Trophoblast cell (in vitro differentiated cells and primary cell): ENCODE data around the gene APOL4. TPM values are rescaled to one million over a fixed set of nuclear protein-coding genes. Genes with fewer than 3 reads are reported as not detected.
"Not testable (repeated sequence)": the region's sequence is repeated elsewhere in the genome, so short reads cannot be mapped to it uniquely, and the experiment has no call there.

Experiments
- DNase-seq, 2 donors: peaks; one replicate each; pipeline ENCODE4 v3.0.0-alpha.2; 2016
- H2AFZ ChIP-seq: 2 replicates; pipeline ENCODE4 v1.6.1; 2013; ENCODE audit warnings: low read length, moderate library complexity, mild to moderate bottlenecking; ENCODE audit not compliant: insufficient read depth, poor library complexity
- H2AK5ac ChIP-seq: 2 replicates; pipeline ENCODE4 v1.6.1; 2013; ENCODE audit warnings: mild to moderate bottlenecking, low read length
- H2BK120ac ChIP-seq: 2 replicates; pipeline ENCODE4 v1.6.1; 2013; ENCODE audit warnings: low read length, mild to moderate bottlenecking, moderate library complexity; ENCODE audit not compliant: insufficient read depth, poor library complexity
- H2BK12ac ChIP-seq: 2 replicates; pipeline ENCODE4 v1.6.1; 2013; ENCODE audit warnings: mild to moderate bottlenecking, low read length, moderate library complexity
- H2BK5ac ChIP-seq: 2 replicates; pipeline ENCODE4 v1.6.1; 2013; ENCODE audit warnings: low read length, low read depth, moderate library complexity, mild to moderate bottlenecking; ENCODE audit not compliant: poor library complexity
- H3K14ac ChIP-seq: 2 replicates; pipeline ENCODE4 v1.6.1; 2013; ENCODE audit warnings: mild to moderate bottlenecking, low read length
- H3K18ac ChIP-seq: 2 replicates; pipeline ENCODE4 v1.6.1; 2013; ENCODE audit warnings: mild to moderate bottlenecking, low read length
- H3K23ac ChIP-seq: 2 replicates; pipeline ENCODE4 v1.6.1; 2013; ENCODE audit warnings: low read length
- H3K27ac ChIP-seq: 2 replicates; pipeline ENCODE4 v1.5.1; 2013; ENCODE audit warnings: low read depth, mild to moderate bottlenecking, inconsistent platforms, low read length, moderate library complexity
- H3K27me3 ChIP-seq: 2 replicates; pipeline ENCODE4 v1.6.1; 2013; ENCODE audit warnings: inconsistent platforms, mild to moderate bottlenecking, low read length, moderate library complexity; ENCODE audit not compliant: insufficient read depth
- H3K36me3 ChIP-seq, 2 experiments: 1 replicate in 1 of 2; 2 replicates in 1 of 2; pipeline ENCODE4 v1.6.1; 2013; ENCODE audit warnings: low read length in 2 of 2, mild to moderate bottlenecking in 2 of 2, moderate library complexity in 1 of 2; ENCODE audit not compliant: insufficient read depth in 2 of 2, control insufficient read depth in 1 of 2
- H3K4ac ChIP-seq: 2 replicates; pipeline ENCODE4 v1.6.1; 2013; ENCODE audit warnings: low read depth, mild to moderate bottlenecking, low read length, moderate library complexity
- H3K4me1 ChIP-seq, 2 experiments: 1 replicate in 1 of 2; 2 replicates in 1 of 2; pipeline ENCODE4 v1.6.1; 2013; ENCODE audit warnings: low read length in 2 of 2, mild to moderate bottlenecking in 2 of 2, moderate library complexity in 1 of 2; ENCODE audit not compliant: insufficient read depth in 2 of 2, control insufficient read depth in 1 of 2
- H3K4me2 ChIP-seq: 2 replicates; pipeline ENCODE4 v1.6.1; 2013; ENCODE audit warnings: inconsistent platforms, mild to moderate bottlenecking, low read length, moderate library complexity
- H3K4me3 ChIP-seq: 2 replicates; pipeline ENCODE4 v1.5.1; 2013; ENCODE audit warnings: mild to moderate bottlenecking, low read depth, low read length, inconsistent platforms
- H3K79me1 ChIP-seq: one replicate; pipeline ENCODE4 v1.6.1; 2013; ENCODE audit warnings: low read length
- H3K79me2 ChIP-seq: 2 replicates; pipeline ENCODE4 v1.6.1; 2013; ENCODE audit warnings: low read length, mild to moderate bottlenecking; ENCODE audit not compliant: control insufficient read depth, insufficient read depth, poor library complexity
- H3K9ac ChIP-seq: 2 replicates; pipeline ENCODE4 v1.6.1; 2013; ENCODE audit warnings: mild to moderate bottlenecking, low read length
- H3K9me3 ChIP-seq: 2 replicates; pipeline ENCODE4 v1.6.1; 2013; ENCODE audit warnings: low read depth, mild to moderate bottlenecking, control low read depth, inconsistent platforms, low read length; ENCODE audit not compliant: insufficient read depth
- H4K12ac ChIP-seq: 2 replicates; pipeline ENCODE4 v1.6.1; 2013; ENCODE audit warnings: low read depth, mild to moderate bottlenecking, low read length, moderate library complexity
- H4K8ac ChIP-seq: 2 replicates; pipeline ENCODE4 v1.6.1; 2013; ENCODE audit warnings: low read depth, mild to moderate bottlenecking, low read length, moderate library complexity
- H4K91ac ChIP-seq: one replicate; pipeline ENCODE4 v1.6.1; 2013; ENCODE audit warnings: low read depth, mild to moderate bottlenecking, low read length, moderate library complexity
- WGBS: extraction: QIAGEN DNeasy Blood & Tissue Kit; methylation state at CpG from one replicate; pipeline ENCODE4 v1.1.7; 2013; ENCODE audit warnings: missing lambda C conversion rate; ENCODE audit not compliant: insufficient read length, insufficient coverage; ENCODE audit errors: extremely low coverage; 5-methylcytosine and 5-hydroxymethylcytosine counted together
- polyA plus RNA-seq: library from polyadenylated mRNA; stranded (reverse); fragments of 200-250 nt; gene quantifications from 2 replicates; pipeline ENCODE4 v1.2.3, GENCODE V29; 2013

Gene APOL4, protein sequence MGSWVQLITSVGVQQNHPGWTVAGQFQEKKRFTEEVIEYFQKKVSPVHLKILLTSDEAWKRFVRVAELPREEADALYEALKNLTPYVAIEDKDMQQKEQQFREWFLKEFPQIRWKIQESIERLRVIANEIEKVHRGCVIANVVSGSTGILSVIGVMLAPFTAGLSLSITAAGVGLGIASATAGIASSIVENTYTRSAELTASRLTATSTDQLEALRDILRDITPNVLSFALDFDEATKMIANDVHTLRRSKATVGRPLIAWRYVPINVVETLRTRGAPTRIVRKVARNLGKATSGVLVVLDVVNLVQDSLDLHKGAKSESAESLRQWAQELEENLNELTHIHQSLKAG
- polyA plus RNA-seq: 0.39 and 0.45 TPM in 2 replicates

DNA sequence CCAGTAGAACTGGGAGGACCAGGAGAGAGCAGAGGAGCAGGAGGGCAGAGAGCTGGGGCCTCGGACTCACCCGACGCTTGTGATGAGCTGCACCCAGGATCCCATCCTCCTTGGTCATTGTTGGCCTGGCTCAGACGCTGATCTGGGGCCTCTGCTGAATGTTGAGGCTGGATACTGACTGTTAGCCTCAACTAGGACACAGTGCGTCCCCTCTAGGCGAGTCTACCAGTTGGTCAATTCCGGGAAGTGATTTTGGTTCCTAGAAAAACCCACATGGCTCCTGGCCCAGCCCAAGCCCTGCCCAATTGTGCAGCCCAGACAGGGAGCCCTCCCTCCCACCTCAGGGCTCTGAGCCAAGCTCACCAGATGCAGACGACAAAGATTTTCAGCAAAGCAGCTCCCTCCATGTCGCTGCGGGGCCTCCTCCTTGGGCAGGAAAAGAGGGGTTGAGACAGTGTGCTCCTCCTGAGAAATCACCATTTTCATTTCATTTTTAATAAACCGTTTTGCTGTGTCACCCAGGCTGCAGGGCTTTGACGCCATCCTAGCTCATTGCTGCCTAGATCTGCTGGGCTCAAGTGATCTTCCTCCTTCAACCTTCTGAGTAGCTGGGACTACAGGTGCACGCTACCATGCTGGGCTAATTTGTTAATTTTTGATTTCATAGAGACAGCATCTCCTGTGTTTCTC is at the start of gene APOL4:
Gene APOL4, minus strand, starts transcription at position 180 of the 690 bp plus-strand sequence. Its CDS starts 75 bp downstream, at position 105.
- H3K23ac ChIP-seq: no peak within 1 kb of the TSS
- no peaks in the 10 kb centered on the region for H3K27me3 ChIP-seq
- no CpG with 5 or more reads among the region's 13 CpGs for WGBS
- no peaks in the 10 kb centered on the region for H3K79me2 ChIP-seq
- H2BK12ac ChIP-seq: no peak within 1 kb of the TSS
- H3K18ac ChIP-seq: no peak within 1 kb of the TSS
- no peaks in the 10 kb centered on the region for H3K36me3 ChIP-seq
- no peak within 1 kb of the TSS for H3K4me3 ChIP-seq
- H2BK5ac ChIP-seq: no peak within 1 kb of the TSS
- H4K12ac ChIP-seq: no peak within 1 kb of the TSS
- peaks cover 7 to 12% of the 10 kb centered on the region in 2 experiments for H3K4me1 ChIP-seq
- no peak within 1 kb of the TSS for H3K9ac ChIP-seq
- no peak within 1 kb of the TSS for H4K91ac ChIP-seq
- H3K79me1 ChIP-seq: no peaks in the 10 kb centered on the region
- H3K4me2 ChIP-seq: no peak within 1 kb of the TSS
- H2AFZ ChIP-seq: no peak within 1 kb of the TSS
- no peak within 1 kb of the TSS for H3K27ac ChIP-seq
- DNase-seq: no peak
- H4K8ac ChIP-seq: no peak within 1 kb of the TSS
- H3K14ac ChIP-seq: no peak within 1 kb of the TSS
- H3K9me3 ChIP-seq: no peaks in the 10 kb centered on the region
- H3K4ac ChIP-seq: no peak within 1 kb of the TSS
- H2AK5ac ChIP-seq: no peak within 1 kb of the TSS
- H2BK120ac ChIP-seq: no peak within 1 kb of the TSS

DNA sequence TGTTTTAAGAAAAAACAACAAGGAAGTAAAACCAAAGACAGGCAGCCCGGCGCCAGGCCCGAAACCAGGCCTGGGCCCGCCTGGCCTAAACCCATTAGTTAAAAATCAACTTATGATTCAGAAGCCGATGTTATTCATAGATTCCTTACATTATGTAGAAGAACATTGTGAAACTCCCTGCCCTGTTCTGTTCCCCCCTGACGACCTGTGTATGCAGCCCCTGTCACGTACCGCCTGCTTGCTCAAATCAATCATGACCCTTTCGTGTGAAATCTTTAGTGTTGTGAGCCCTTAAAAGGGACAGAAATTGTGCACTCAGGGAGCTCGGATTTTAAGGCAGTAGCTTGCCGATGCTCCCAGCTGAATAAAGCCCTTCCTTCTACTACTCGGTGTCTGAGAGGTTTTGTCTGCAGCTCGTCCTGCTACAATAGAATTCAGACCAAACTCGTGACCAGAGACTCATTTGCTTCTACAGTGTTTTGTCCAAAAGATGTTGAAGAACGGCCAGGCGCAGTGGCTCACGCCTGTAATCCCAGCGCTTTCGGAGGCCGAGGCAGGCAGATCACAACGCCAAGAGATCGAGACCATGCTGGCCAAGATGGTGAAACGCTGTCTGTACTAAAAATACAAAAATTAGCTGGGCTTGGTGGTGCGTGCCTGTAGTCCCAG is 48.8 kb upstream of the APOL4 start:
- H4K8ac ChIP-seq, H3K27ac ChIP-seq, H3K4me1 ChIP-seq, H3K9ac ChIP-seq, H3K36me3 ChIP-seq, H3K4ac ChIP-seq, H4K12ac ChIP-seq, H3K14ac ChIP-seq, H3K79me1 ChIP-seq, H3K9me3 ChIP-seq, H3K4me2 ChIP-seq, H3K79me2 ChIP-seq, H2BK5ac ChIP-seq, H3K27me3 ChIP-seq, H2BK12ac ChIP-seq, H2AFZ ChIP-seq, H2AK5ac ChIP-seq, H2BK120ac ChIP-seq, DNase-seq, H3K18ac ChIP-seq, H4K91ac ChIP-seq, H3K23ac ChIP-seq, H3K4me3 ChIP-seq: not testable (repeated sequence)
- WGBS: no CpG with 5 or more reads among the region's 24 CpGs

DNA sequence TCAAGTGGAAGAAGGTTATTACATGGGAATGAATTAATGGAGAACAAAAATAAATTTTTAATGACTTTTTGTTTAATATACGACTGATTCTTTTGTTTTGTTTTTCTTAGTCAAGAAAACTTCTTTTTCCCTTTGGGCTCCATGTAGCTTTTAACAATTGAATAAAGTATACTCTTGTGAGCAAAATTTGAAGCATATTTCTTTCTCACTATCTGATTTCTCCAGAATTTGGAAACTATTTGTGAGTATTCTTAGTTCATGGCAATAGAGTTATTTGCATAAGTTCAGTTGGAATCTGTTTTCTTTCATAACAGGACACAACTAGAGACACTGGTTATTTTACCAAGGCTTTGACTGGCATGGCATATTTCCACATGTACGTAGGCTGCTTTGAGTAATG is 47.6 kb upstream of the APOL4 start:
- peaks cover 5% of the 10 kb centered on the region for H3K9me3 ChIP-seq
- H2BK120ac ChIP-seq: no peak overlapping the region
- no peak overlapping the region for H2AFZ ChIP-seq
- H3K9ac ChIP-seq: no peak overlapping the region
- H2BK5ac ChIP-seq: no peak overlapping the region
- H3K27ac ChIP-seq: no peak overlapping the region
- no peak overlapping the region for H3K4me3 ChIP-seq
- no peak overlapping the region for H3K14ac ChIP-seq
- no peaks in the 10 kb centered on the region for H3K36me3 ChIP-seq
- no peak overlapping the region for H2AK5ac ChIP-seq
- H3K23ac ChIP-seq: no peak overlapping the region
- H4K12ac ChIP-seq: no peak overlapping the region
- no peak for DNase-seq
- WGBS: no CpG with 5 or more reads among the region's 2 CpGs
- no peak overlapping the region for H3K4me2 ChIP-seq
- no peak overlapping the region for H4K8ac ChIP-seq
- H3K79me2 ChIP-seq: no peaks in the 10 kb centered on the region
- H3K4me1 ChIP-seq: peaks cover 3 to 7% of the 10 kb centered on the region in 2 experiments
- no peak overlapping the region for H4K91ac ChIP-seq
- H3K18ac ChIP-seq: no peak overlapping the region
- no peaks in the 10 kb centered on the region for H3K27me3 ChIP-seq
- no peaks in the 10 kb centered on the region for H3K79me1 ChIP-seq
- no peak overlapping the region for H3K4ac ChIP-seq
- H2BK12ac ChIP-seq: no peak overlapping the region

DNA sequence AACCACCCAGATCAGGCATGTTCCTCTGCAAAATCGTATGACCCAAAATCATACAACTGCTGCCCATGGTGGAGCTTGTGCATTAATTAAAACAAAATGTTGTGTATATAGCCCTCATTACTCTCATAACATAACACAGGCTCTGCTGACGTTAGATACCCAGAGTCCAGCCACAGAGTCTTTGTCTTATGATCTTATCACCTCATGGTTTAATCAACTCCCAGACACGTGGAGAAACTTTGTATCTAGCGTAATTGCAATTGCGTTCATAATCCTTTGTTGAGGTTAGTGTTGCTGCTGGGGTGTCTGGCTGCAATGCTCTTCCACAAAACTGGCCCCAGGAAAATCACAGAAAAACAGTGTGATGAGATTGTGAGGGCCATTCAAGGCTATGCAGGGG is 46.3 kb upstream of the APOL4 start:
- Histone ChIP-seq H3K14ac (no peak overlapping the region), H3K4me2 (no peak overlapping the region), H3K4me3 (no peak overlapping the region), H3K9me3 (peaks cover 5% of the 10 kb centered on the region), H4K8ac (no peak overlapping the region), H3K36me3 (no peaks in the 10 kb centered on the region), H3K9ac (no peak overlapping the region), H3K79me1 (no peaks in the 10 kb centered on the region), H3K27ac (no peak overlapping the region), H3K4me1 (peaks cover 3 to 7% of the 10 kb centered on the region in 2 experiments), H2BK5ac (no peak overlapping the region), H3K18ac (no peak overlapping the region), H2BK120ac (no peak overlapping the region), H2BK12ac (no peak overlapping the region), H2AK5ac (no peak overlapping the region), H3K23ac (no peak overlapping the region), H3K27me3 (no peaks in the 10 kb centered on the region), H3K4ac (no peak overlapping the region), H4K91ac (no peak overlapping the region), H4K12ac (no peak overlapping the region), H2AFZ (no peak overlapping the region), H3K79me2 (no peaks in the 10 kb centered on the region)
- WGBS: no CpG with 5 or more reads among the region's 5 CpGs
- no peak for DNase-seq
